GM19193 (cell line): ENCODE results near the gene EBI3.

Source experiments
- POLR2A ChIP-seq: IDR thresholded peaks from 4 replicates; pipeline ENCODE4 v1.6.1; 2011; ENCODE audit not compliant: insufficient read depth, insufficient read length; ENCODE audit errors: extremely low read depth

The EBI3 gene

DNA sequence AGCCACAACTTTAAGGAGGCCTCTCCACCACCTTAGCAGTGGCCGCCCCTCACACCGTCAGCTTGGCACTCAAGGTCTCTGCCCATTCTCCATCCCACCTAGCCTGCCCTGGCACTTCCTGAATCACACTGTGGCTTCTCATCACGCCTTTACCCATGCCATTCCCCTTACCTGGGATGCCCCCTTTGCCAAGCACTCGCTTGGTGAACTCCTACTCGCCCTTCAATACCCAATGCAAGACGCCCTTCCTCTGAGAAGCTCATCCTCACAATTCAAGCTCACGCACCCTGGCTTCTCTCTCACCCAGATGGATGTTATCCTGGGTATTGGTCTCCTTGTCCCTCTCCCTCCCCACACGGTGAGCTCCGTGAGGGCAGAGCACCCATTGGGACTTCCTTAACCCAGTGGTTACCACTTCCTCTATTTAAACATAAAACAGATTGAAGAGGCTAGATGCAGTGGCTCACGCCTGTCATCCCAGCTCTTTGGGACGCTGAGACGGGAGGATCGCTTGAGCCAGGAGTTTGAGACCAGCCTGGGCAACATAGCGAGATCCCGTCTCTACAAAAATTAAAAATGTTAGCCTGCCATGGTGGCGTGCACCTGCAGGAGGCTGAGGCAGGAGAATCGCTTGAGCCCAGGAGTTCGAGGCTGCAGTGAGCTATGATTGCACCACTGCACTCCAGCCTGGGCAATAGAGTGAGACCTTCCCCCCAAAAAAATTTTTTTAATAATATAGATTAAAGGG, 37.1 kb downstream of the EBI3 start:
- TF ChIP-seq POLR2A, result no peak

GRCh38 chr19:4267101-4267900, 38.0 kb downstream of the EBI3 start:
- no peak for TF ChIP-seq POLR2A

DNA sequence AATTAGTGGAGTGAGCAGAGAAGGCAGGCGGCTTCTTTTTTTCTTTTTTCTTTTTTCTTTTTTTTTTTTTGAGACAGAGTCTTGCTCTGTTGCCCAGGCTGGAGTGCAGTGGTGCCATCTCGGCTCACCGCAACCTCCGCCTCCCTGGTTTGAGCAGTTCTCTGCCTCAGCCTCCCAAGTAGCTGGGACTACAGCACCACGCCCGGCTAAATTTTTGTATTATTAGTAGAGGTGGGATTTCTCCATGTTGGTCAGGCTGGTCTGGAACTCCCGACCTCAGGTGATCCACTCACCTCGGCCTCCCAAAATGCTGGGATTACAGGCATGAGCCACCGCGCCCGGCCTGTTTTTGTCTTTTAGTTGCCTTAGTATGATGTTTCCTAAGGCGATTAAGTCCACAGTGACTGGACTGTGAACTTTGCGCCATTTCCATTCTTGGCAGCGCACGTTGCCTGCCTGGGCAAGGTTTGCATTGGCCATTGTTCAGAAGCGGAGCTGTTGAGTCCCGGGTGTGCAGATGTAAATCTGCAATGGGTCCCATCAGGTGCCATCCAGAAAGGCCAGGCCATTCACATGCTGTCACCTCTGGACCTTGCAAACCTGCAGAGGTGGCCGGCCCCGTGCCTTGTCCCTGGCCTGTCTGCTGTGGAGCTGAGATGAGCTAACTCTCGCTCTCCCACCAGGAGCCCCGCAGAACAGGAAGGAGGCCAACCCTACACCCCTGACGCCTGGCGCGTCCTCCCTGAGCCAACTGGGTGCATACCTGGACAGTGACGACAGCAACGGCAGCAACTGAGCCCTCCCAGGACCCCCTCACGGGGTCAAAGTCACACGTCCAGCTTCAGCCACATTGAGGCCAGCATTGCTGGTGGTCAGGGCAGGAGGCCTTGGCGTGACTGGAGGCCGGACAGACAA, 38.8 kb downstream of the EBI3 start:
- no peak for TF ChIP-seq POLR2A

DNA sequence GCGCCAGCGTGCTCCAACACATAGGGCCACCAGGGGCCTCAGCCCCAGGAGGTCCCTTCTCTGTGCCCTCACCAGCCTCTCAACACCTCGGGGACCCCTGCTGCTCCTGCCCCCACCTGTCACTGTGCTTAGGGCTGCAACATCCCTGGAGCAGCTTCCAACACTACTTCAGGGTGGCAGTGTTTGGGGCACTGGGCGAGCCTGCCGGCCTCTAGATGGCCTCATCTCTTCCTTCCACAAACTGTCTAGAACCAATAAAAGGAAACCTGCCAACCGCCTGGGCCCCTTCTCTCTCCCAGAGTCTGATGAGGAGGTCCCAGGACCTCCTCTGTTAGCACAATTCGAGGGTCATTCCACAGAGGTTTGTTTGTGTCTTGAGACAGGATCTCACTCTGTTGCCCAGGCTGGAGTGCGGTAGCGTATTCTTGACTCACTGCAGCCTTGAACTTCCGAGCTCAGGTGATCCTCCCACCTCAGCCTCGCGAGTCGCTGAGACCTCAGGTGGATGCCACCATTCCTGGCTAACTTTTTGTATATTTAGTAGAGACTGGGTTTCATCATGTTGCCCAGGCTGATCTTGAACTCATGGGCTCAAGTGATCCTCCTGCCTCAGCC, 39.6 kb downstream of the EBI3 start:
- TF ChIP-seq POLR2A, result no peak

GRCh38 chr19:4272894-4273293, 43.6 kb downstream of the EBI3 start:
- TF ChIP-seq POLR2A, result no peak

GRCh38 chr19:4277191-4277696, 47.9 kb downstream of the EBI3 start:
- no peak for TF ChIP-seq POLR2A

DNA sequence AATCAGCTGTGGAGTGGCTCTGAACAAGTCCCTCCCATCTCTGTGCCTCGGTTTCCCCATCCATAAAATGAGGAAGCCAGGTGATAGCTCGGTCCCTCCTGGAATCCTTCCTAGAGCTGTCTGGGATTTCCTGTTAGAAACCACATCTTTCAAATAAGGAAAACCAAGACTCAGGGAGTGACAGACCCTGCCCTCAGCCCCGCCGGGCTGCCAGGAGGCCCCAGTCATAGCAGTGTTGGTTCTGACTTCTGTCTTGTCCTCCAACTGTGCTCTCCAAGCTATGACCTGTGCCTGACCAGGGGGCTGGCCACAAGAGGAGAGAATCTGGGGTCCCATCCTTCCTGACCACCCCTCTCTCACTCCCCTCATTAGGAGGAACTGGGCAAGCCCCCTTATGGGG, 48.7 kb downstream of the EBI3 start:
- no peak for TF ChIP-seq POLR2A

DNA sequence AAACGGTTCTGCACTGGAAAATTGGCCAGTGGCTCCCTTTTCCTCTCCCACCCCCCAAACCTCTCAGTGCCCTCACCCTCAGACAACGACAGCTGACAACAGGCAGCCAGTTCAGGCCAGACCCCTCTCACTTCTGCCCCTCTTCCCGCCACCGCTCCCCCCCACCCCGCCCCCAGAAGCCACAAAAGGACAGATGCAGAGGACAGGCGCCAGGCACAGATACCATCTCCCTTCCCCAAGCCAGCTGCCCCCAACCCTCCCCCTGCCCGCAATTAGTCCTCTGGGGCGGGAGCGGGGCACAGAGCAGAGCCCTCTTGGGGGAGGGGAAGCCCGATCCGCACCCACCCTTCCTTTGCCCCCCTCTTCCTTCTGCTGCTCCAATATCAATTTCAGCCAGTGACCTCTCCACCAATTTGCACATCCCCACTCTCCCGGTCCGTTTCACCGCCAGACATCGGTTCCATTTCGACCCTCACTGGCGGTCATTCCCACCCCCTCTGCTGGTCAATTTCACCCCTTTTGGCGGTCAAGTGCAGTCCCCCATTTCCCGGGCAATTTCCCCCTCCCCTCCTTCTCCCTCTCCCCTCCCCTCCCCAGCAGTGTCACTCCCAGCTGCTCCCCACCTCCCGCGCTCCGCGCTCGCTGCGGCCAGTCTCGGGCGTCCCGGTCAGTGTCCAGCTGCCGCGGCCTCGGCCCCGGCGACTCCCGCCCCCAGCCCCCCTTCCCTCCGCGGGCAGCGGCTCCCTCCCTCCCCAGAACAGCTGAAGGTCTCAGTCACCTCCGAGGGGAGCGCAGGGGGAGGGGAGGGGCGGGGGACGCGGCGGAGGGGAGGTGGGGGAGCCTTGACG, 49.3 kb downstream of the EBI3 start, which contains the start of gene SHD:
Gene SHD (plus strand): TSS at position 848 of the 848 bp plus-strand sequence. CDS start 798 bp downstream, outside the sequence.
- no peak for TF ChIP-seq POLR2A

- TF ChIP-seq POLR2A, result no peak
Observed at GRCh38 chr19:4279267-4279529, 49.9 kb downstream of the EBI3 start.

GRCh38 chr19:4279530-4280422, 50.5 kb downstream of the EBI3 start:
- no peak for TF ChIP-seq POLR2A

GRCh38 chr19:4284176-4284958, 55.0 kb downstream of the EBI3 start:
- no peak for TF ChIP-seq POLR2A

GRCh38 chr19:4284974-4285373, 55.7 kb downstream of the EBI3 start:
- no peak for TF ChIP-seq POLR2A
